Naive B cell (primary cell): ENCODE results near the gene PGAM2. TPM values are rescaled to one million over a fixed set of nuclear protein-coding genes. Genes with fewer than 3 reads are reported as not detected.
"Not testable (repeated sequence)": the region's sequence is repeated elsewhere in the genome, so short reads cannot be mapped to it uniquely, and the experiment has no call there.

Experiments used
- ATAC-seq, 2 donors: fragments of 150-1000 bp; cut with Tn5 transposase; 2 replicates each; pipeline ENCODE4 v1.10.0; 2021; ENCODE audit warnings: low read depth in 2 of 2, mild to moderate bottlenecking in 2 of 2, moderate library complexity in 2 of 2
- DNase-seq: peaks from one replicate; pipeline ENCODE4 v3.0.0; 2022
- H3K27ac Mint-ChIP-seq, 6 donors: one replicate each; pipeline ENCODE4 v1.8.0; 2020 to 2022; ENCODE audit warnings: mild to moderate bottlenecking in 6 of 6, mixed read lengths in 6 of 6, moderate library complexity in 5 of 6, inconsistent platforms in 2 of 6
- H3K27me3 Mint-ChIP-seq, 3 donors: one replicate each; pipeline ENCODE4 v1.8.0; 2021 to 2022; ENCODE audit warnings: mixed read lengths in 3 of 3, mild to moderate bottlenecking in 1 of 3
- H3K36me3 Mint-ChIP-seq, 2 donors: one replicate each; pipeline ENCODE4 v1.8.0; 2020 to 2022; ENCODE audit warnings: mixed read lengths in 2 of 2, inconsistent platforms in 1 of 2, mild to moderate bottlenecking in 1 of 2
- H3K4me1 Mint-ChIP-seq, 3 donors: one replicate each; pipeline ENCODE4 v1.8.0; 2020 to 2022; ENCODE audit warnings: mixed read lengths in 3 of 3, inconsistent platforms in 1 of 3, mild to moderate bottlenecking in 1 of 3, moderate library complexity in 1 of 3
- H3K4me3 Mint-ChIP-seq, 8 donors: one replicate each; pipeline ENCODE4 v1.8.0; 2020 to 2022; ENCODE audit warnings: mild to moderate bottlenecking in 8 of 8, mixed read lengths in 8 of 8, moderate library complexity in 8 of 8, inconsistent platforms in 2 of 8
- H3K9me3 Mint-ChIP-seq, 7 donors: one replicate each; pipeline ENCODE4 v1.8.0; 2020 to 2022; ENCODE audit warnings: mixed read lengths in 7 of 7, mild to moderate bottlenecking in 5 of 7, inconsistent platforms in 2 of 7, moderate library complexity in 1 of 7
- polyA plus RNA-seq, 6 donors: library from polyadenylated mRNA; unstranded; fragments of 300-500 nt; fragmentation: Illumina TruSeq; gene quantifications; one replicate each; pipeline ENCODE4 v1.2.3, GENCODE V29; 2021; ENCODE audit warnings: low read depth in 6 of 6

Gene PGAM2
- polyA plus RNA-seq, 6 donors from 2014 or later, result not detected

DNA sequence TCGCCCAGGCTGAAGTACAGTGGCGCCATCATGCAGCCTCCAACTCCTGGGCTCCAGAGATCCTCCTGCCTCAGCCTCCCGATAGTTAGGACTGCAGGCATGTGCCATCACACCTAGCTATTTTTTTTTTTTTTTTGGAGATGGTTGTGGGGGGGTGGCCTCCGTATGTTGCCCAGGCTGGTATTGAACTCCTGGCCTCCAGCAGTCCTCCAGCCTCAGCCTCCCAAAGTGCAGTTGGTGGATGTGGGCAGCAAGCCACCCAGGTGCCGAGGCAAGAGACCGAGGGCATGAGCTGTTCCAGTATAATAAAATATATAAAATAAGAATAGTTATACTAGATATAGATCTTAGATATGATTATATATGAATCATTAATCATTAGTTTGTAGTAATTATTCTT, 45.5 kb downstream of the PGAM2 start:
- H3K27me3 Mint-ChIP-seq, DNase-seq, H3K36me3 Mint-ChIP-seq, H3K9me3 Mint-ChIP-seq, ATAC-seq: not testable (repeated sequence)
- peak overlapping the region in 5 of 6 donors; percentile 18 to 82 (median 47) for H3K27ac Mint-ChIP-seq
- peak overlapping the region in 1 of 8 donors; percentile 53 for H3K4me3 Mint-ChIP-seq
- peaks cover 6 to 22% (median 10%) of the 10 kb centered on the region in 3 donors for H3K4me1 Mint-ChIP-seq

DNA sequence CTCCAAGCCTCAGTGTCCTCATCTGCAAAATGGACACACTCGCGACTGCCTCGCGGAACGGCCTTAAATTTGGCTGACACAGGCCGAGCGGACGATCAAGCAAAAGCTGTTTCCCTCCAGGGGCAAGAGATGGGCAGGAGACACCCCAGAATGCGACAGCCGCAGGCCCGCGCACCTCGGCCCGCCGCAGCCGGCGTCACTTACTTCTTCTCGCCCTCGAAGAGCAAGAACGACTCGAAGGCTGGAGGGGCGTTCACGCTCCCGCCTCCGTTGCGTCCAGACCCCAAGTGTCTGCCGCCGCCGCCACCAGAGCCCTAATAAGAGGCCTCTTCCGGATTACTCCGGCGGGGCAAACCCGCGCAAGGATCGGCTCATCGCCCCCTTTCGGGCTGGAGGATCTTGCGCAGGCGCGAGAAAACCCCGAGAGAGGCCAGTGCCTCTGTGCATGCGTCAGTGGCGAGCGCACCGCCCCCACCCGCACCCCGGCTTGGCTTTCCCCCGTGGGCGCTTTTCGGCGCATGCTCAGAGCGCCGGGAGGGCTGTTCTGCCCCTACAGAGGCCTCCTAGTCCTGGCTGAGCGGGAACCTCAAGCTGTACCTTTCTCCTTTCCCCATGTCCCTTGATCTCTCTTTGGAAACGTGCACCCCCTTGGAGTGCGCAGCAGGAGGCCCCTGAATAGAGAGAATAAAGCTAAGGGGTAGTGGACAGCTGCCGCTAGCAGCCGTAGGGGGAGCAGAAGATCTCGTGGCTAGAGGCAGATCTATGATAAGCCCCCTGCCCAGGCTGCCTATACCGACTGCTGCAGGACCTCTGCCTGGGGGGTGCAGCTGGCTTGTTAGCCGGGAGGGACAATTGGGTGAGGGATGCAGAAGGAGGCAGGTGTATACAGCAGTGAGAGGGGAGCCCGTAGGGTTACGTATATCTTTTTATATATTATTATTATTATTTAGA, 46.2 kb downstream of the PGAM2 start:
- Mint-ChIP-seq H3K4me3 (peak overlapping the region; percentile 79 to 97 (median 93)), H3K27ac (peak overlapping the region; percentile 82 to 97 (median 94)), H3K4me1 (peaks cover 6 to 22% (median 10%) of the 10 kb centered on the region in 3 donors)
- H3K9me3 Mint-ChIP-seq, H3K27me3 Mint-ChIP-seq, H3K36me3 Mint-ChIP-seq: not testable (repeated sequence)
- peak; percentile 87 to 91 for ATAC-seq
- peak; percentile 99 for DNase-seq

DNA sequence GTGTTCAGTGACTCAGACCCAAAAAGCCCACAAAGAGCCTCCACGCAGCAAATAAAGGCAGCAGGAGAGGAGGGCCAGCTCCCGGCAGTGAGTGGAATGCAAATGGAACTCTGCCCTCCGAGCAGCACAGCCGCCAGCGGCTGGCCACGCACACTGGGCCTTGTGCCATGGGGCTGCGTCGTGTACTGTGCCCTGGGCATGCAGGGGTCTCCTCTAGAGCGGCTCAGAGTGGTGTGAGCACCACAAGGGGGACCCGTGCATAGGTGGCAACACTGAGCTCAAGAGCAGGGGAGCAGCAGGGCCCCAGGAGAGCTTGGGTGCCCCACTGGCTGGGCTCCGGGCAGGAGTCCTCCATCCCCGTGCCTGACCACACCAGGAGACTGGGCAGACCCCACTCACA, 50.3 kb downstream of the PGAM2 start:
- H3K27me3 Mint-ChIP-seq, ATAC-seq, H3K36me3 Mint-ChIP-seq, H3K27ac Mint-ChIP-seq, DNase-seq, H3K4me3 Mint-ChIP-seq, H3K9me3 Mint-ChIP-seq: not testable (repeated sequence)
- peaks cover 0 to 14% (median 0%) of the 10 kb centered on the region in 3 donors for H3K4me1 Mint-ChIP-seq

Other genes with a start within 250 kb of the PGAM2 start
- 100 to 1,000 TPM; 114 to 144 (median 132) TPM for gene MRPS24, start 196.1 kb downstream of the PGAM2 start, polyA plus RNA-seq
- 10 to 100 TPM; 13.5 to 24.0 (median 21.2) TPM for gene URGCP, start 159.0 kb downstream of the PGAM2 start, polyA plus RNA-seq
- gene UBE2D4, start 139.1 kb downstream of the PGAM2 start, polyA plus RNA-seq, result 10 to 100 TPM in 4 of 6 donors, 1 to 10 TPM in 2; 7.8 to 20.8 (median 11.1) TPM
- gene SPDYE1, start 67.7 kb downstream of the PGAM2 start, polyA plus RNA-seq, result under 1 TPM in 3 of 6 donors, not detected in 3; 0.16 to 0.31 (median 0.17) TPM
- 100 to 1,000 TPM; 226 to 512 (median 348) TPM for gene DBNL, start 20.9 kb downstream of the PGAM2 start, polyA plus RNA-seq
- gene POLM, start 17.0 kb upstream of the PGAM2 start, polyA plus RNA-seq, result 10 to 100 TPM; 26.3 to 53.0 (median 31.4) TPM
- gene AEBP1, start 38.8 kb upstream of the PGAM2 start, polyA plus RNA-seq, result 10 to 100 TPM in 1 of 6 donors, 1 to 10 TPM in 5; 1.9 to 18.5 (median 4.1) TPM
- gene POLD2, start 58.0 kb upstream of the PGAM2 start, polyA plus RNA-seq, result 100 to 1,000 TPM in 2 of 6 donors, 10 to 100 TPM in 4; 80.6 to 128 (median 88.6) TPM
- gene MYL7, start 75.8 kb upstream of the PGAM2 start, polyA plus RNA-seq, result not detected
- gene GCK, start 123.9 kb upstream of the PGAM2 start, polyA plus RNA-seq, result 1 to 10 TPM in 2 of 6 donors, under 1 TPM in 4; 0.29 to 4.5 (median 0.45) TPM
- gene YKT6, start 135.4 kb upstream of the PGAM2 start, polyA plus RNA-seq, result 10 to 100 TPM; 21.5 to 41.9 (median 31.0) TPM